T47D (cell line): ENCODE data around the gene SLF2.

Experiments used
- DNase-seq, 2 experiments: peaks; one replicate each; pipeline versions ENCODE4 v3.0.0 to v3.0.0-alpha.2; 2011 to 2012; ENCODE audit warnings: low read depth in 1 of 2, low spot score in 1 of 2
- JUND ChIP-seq: IDR thresholded peaks from 2 replicates; pipeline ENCODE4 v1.6.1; 2012; ENCODE audit warnings: low read depth
- in situ Hi-C: cut with HindIII; loops from 2 replicates; pipeline ENCODE4 v1.10.0; 2016; ENCODE audit warnings: low sequenced_read_pairs, low pct_unique_long_range_greater_than_20kb

The SLF2 gene

GRCh38 chr10:100976906-100977305 lies 64.1 kb downstream of the SLF2 start:
- DNase-seq: peak in 1 of 2 experiments; percentile 69
- no peak for TF ChIP-seq JUND
- in situ Hi-C loops: no loop called here

GRCh38 chr10:100977436-100977835 lies 64.7 kb downstream of the SLF2 start:
- no peak for DNase-seq
- TF ChIP-seq JUND: no peak
- in situ Hi-C loops: no loop called here

DNA sequence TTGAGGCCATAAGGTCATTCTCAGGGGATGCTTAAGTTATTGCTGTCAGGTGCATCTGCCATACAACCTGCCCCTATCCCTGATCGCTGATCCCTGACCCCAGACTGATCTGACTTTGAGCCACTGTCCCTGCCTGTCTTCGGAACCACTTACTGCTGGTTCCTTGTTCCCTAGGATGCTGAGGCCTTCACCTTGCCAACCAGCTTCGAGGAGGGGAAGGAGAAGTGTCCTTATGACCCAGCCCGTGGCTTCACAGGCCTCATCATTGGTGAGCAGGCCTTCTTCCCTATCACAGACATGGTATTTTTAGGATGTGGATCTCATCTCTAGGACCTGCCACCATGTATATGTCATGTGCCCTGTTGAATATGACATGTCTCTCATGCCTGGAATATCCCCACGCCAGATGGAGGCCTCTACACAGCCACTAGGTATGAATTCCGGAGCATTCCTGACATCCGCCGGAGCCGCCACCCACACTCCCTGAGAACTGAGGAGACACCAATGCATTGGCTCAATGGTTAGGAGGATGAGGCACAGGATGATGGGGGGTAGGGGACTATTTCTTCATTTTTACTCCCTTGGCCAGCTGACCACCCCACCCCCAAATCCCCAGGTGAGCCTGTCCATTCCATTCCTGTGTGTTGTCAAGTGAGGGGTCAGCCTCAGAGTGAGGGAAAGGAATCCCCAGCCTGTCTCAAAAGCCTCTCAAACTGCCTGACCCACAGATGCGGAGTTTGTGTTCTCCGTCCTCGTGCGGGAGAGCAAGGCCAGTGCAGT lies 65.5 kb downstream of the SLF2 start:
- in situ Hi-C loops: no loop called here
- DNase-seq: no peak
- no peak for TF ChIP-seq JUND

GRCh38 chr10:100978901-100979195 lies 66.1 kb downstream of the SLF2 start:
- DNase-seq: no peak
- TF ChIP-seq JUND: no peak
- in situ Hi-C loops: no loop called here

DNA sequence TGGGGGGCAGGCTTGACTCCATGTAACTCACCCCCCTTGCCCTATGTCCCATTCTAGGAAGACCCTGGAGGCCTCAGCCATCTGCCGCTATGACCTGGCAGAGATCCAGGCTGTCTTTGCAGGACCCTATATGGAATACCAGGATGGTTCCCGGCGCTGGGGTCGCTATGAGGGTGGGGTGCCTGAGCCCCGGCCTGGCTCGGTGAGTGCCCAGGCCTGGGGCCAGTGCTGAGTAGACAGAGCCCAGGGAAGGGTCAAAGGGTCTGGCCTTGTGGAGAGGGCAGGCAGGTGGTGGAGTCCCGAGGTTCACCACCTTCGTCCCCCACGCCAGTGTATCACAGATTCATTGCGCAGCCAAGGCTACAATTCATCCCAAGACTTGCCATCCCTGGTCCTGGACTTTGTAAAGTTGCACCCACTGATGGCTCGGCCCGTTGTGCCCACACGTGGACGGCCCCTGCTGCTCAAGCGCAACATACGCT lies 67.1 kb downstream of the SLF2 start:
- no peak for DNase-seq
- no peak for TF ChIP-seq JUND
- in situ Hi-C loops: no loop called here

DNA sequence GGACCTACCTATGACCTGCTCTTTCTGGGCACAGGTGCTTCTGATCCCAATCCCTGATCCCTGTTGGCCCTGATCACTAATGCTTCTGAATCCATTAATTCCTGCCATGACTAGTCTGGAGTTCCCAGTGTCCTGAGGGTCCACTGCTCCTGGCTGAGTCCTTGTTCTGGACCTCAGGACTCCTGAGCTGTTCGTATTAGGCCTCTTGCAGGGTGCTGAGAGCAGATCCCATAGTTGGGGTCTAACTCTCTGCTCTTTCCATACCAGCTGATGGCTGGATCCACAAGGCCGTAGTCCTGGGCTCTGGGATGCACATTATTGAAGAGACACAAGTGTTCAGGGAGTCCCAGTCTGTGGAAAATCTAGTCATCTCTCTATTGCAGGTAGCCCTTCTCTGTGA lies 67.5 kb downstream of the SLF2 start:
- no peak for TF ChIP-seq JUND
- in situ Hi-C loops: no loop called here
- DNase-seq: no peak

GRCh38 chr10:100980711-100981110 lies 67.9 kb downstream of the SLF2 start:
- in situ Hi-C loops: no loop called here
- no peak for DNase-seq
- no peak for TF ChIP-seq JUND

GRCh38 chr10:100981178-100981772 lies 68.5 kb downstream of the SLF2 start:
- no peak for TF ChIP-seq JUND
- no peak for DNase-seq
- in situ Hi-C loops: no loop called here

DNA sequence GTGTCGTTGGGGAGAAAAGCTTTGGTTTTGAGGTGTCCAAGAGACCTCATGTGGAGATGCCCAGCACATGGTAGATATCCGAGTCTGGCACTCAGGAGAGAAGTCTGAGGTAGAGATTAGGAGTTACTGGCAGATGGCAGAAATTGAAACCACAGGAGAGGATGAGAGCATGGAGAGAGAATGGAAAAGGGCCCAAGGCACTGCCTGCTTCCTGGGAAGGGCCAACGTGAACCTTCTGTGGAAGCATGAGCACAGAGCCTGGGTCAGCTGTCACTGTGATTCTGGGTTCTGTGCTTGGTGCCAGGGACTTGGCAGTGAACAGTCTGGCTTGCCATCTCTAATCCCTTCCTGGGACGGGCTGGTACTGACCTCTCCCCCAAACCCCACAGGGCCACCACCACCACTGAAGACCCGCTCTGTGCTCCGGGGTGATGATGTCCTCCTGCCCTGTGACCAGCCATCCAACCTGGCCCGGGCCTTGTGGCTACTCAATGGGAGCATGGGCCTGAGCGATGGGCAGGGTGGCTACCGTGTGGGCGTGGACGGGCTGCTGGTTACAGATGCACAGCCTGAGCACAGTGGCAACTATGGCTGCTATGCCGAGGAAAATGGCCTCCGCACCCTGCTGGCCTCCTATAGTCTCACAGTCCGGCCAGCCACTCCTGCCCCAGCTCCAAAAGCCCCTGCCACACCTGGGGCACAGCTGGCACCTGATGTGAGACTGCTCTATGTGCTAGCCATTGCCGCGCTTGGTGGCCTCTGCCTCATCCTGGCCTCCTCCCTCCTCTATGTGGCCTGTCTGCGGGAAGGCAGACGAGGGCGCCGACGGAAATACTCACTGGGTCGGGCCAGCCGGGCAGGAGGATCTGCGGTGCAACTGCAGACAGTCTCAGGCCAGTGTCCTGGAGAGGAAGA lies 70.4 kb downstream of the SLF2 start:
- no peak for TF ChIP-seq JUND
- in situ Hi-C loops: no loop called here
- DNase-seq: no peak

DNA sequence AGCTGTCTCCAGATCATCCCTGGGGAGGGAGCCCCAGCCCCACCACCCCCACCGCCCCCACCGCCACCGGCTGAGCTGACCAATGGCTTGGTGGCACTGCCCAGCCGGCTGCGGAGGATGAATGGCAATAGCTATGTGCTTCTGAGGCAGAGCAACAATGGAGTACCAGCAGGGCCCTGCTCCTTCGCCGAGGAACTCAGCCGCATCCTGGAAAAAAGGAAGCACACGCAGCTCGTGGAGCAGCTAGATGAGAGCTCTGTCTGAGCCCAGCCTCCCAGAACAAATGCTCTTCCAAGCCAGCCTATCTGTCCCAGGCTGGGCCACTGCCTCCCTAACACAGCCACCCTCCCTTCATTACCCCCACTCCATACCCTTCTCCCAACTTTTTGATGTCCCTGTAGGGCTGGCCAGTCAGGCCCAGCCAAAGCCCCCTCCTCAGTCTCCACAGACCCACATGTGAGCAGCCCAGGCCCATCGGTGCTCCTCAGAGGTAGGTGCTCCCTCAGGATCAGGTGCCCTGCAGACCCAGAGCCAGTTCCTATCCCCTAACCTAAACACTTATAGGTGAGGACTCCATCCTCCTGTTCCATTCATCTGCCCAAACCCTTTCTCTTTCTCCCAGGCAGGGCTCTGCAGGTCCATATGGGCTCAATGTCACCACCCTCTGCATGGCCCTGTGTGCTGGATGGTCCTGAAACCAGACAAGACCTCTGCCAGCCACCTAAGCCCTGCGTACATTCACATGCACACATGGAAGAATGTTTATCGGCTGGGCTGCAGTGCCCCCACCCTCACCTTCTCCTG lies 71.3 kb downstream of the SLF2 start:
- in situ Hi-C loops: no loop called here
- no peak for DNase-seq
- no peak for TF ChIP-seq JUND

DNA sequence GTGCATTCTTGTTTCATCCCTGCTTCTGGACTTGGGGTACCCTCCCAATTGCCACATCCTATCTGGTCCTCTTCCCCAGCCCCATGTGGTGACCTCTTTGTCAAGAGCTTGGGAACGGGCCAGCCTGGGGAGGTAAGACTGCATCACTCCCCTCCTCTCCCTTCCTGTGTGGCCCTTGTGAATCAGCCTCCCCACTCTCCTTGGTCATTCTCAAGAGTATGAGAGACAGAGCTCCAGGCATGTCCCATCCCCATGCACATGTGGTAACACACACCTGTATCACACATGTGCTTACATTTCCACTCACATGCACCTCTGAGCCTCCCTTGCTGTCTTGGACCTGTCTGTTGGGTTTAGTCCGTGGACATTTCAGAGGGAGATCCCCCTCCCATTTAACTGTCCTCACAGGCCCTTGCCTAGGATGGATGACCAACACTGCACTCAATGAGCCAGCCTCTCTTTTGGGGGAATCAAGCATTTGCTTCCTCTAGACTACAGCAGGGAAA lies 72.0 kb downstream of the SLF2 start:
- no peak for DNase-seq
- in situ Hi-C loops: no loop called here
- TF ChIP-seq JUND: no peak

DNA sequence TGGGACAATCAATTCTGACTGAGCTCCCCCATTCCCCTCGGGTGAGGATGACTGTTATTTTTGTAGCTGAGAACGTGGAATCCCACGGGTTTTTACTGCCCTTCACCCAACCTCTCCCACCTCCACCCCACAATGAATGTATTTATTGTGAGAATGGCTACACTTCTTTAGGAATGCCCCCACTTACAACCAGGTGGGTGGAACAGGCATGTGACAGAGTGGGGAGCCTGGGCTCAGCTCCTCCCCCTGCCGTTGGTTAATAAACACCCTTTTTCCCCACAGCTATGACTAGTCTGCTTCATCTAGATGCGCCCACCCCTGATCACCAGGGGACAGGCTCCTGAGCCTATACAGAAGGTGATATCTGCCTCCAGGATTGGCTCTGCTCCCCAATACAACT lies 72.6 kb downstream of the SLF2 start:
- no peak for TF ChIP-seq JUND
- DNase-seq: no peak
- in situ Hi-C loops: no loop called here
